ENCODE data around the gene YPEL1.
A peak's percentile ranks its signal among the peaks of the same experiment; 100 is the strongest.
"Not testable (repeated sequence)": the region's sequence is repeated elsewhere in the genome, so short reads cannot be mapped to it uniquely, and the experiment has no call there.

Gene YPEL1

GRCh38 chr22:21693999-21694341, 41.6 kb downstream of the YPEL1 start:
- no peak overlapping the region for H3K4me2 ChIP-seq
- no peaks in the 10 kb centered on the region for H4K20me1 ChIP-seq (ENCODE audit: insufficient read depth)
- H3K36me3 ChIP-seq (ENCODE audit: insufficient read depth): no peaks in the 10 kb centered on the region
- no peak overlapping the region for H3K4me3 ChIP-seq (IDR thresholded peaks at IDR 0.05; ENCODE audit: insufficient read depth, low read depth, low read length)
- no peaks in the 10 kb centered on the region for H3K27me3 ChIP-seq (ENCODE audit: insufficient read depth, low read depth)
- no peak overlapping the region for H2AFZ ChIP-seq (ENCODE audit: low read depth)
- H3K79me2 ChIP-seq (ENCODE audit: insufficient read depth, low read depth): no peaks in the 10 kb centered on the region
- no peak for TF ChIP-seq CTCF (conservative IDR thresholded peaks at IDR 0.05; ENCODE audit: low read depth, low read length)
- peaks cover 23% of the 10 kb centered on the region for H3K4me1 ChIP-seq (ENCODE audit: low read depth, poor library complexity, severe bottlenecking)
- no peak overlapping the region for H3K9ac ChIP-seq
- H3K27ac ChIP-seq: no peak overlapping the region

- Histone ChIP-seq H3K4me3 (IDR thresholded peaks at IDR 0.05; ENCODE audit: insufficient read depth, low read depth, low read length) (no peak overlapping the region), H2AFZ (ENCODE audit: low read depth) (no peak overlapping the region), H3K27me3 (ENCODE audit: insufficient read depth, low read depth) (no peaks in the 10 kb centered on the region), H3K27ac (no peak overlapping the region), H4K20me1 (ENCODE audit: insufficient read depth) (no peaks in the 10 kb centered on the region), H3K79me2 (ENCODE audit: insufficient read depth, low read depth) (no peaks in the 10 kb centered on the region), H3K9ac (no peak overlapping the region), H3K4me2 (no peak overlapping the region), H3K36me3 (ENCODE audit: insufficient read depth) (no peaks in the 10 kb centered on the region), H3K4me1 (ENCODE audit: low read depth, poor library complexity, severe bottlenecking) (peaks cover 25% of the 10 kb centered on the region)
- no peak for TF ChIP-seq CTCF (conservative IDR thresholded peaks at IDR 0.05; ENCODE audit: low read depth, low read length)
These were observed 42.1 kb downstream of the YPEL1 start for GRCh38 chr22:21693333-21693998.

- peaks cover 25% of the 10 kb centered on the region for H3K4me1 ChIP-seq (ENCODE audit: low read depth, poor library complexity, severe bottlenecking)
- H4K20me1 ChIP-seq (ENCODE audit: insufficient read depth); H3K79me2 ChIP-seq (ENCODE audit: insufficient read depth, low read depth); H2AFZ ChIP-seq (ENCODE audit: low read depth); H3K9ac ChIP-seq; H3K4me2 ChIP-seq; H3K27ac ChIP-seq; H3K36me3 ChIP-seq (ENCODE audit: insufficient read depth); H3K4me3 ChIP-seq (IDR thresholded peaks at IDR 0.05; ENCODE audit: insufficient read depth, low read depth, low read length); H3K27me3 ChIP-seq (ENCODE audit: insufficient read depth, low read depth): not testable (repeated sequence)
These were observed 42.7 kb downstream of the YPEL1 start for GRCh38 chr22:21692856-21693255.

- Histone ChIP-seq H3K79me2 (ENCODE audit: insufficient read depth, low read depth) (no peaks in the 10 kb centered on the region), H3K4me1 (ENCODE audit: low read depth, poor library complexity, severe bottlenecking) (peaks cover 25% of the 10 kb centered on the region), H3K9ac (no peak overlapping the region), H3K27me3 (ENCODE audit: insufficient read depth, low read depth) (no peaks in the 10 kb centered on the region), H3K36me3 (ENCODE audit: insufficient read depth) (no peaks in the 10 kb centered on the region), H3K27ac (no peak overlapping the region), H4K20me1 (ENCODE audit: insufficient read depth) (no peaks in the 10 kb centered on the region), H3K4me2 (no peak overlapping the region), H3K4me3 (IDR thresholded peaks at IDR 0.05; ENCODE audit: insufficient read depth, low read depth, low read length) (no peak overlapping the region), H2AFZ (ENCODE audit: low read depth) (no peak overlapping the region)
- TF ChIP-seq CTCF (conservative IDR thresholded peaks at IDR 0.05; ENCODE audit: low read depth, low read length): no peak
These were observed 43.8 kb downstream of the YPEL1 start for GRCh38 chr22:21691816-21692215.

- no peak for TF ChIP-seq CTCF (conservative IDR thresholded peaks at IDR 0.05; ENCODE audit: low read depth, low read length)
- Histone ChIP-seq H3K27ac (peak overlapping the region; percentile 14; the same call in 1 of the 2 replicates), H3K4me3 (IDR thresholded peaks at IDR 0.05; ENCODE audit: insufficient read depth, low read depth, low read length) (no peak overlapping the region), H3K9ac (no peak overlapping the region), H3K4me2 (peak overlapping the region; percentile 43), H3K27me3 (ENCODE audit: insufficient read depth, low read depth) (no peaks in the 10 kb centered on the region), H3K36me3 (ENCODE audit: insufficient read depth) (no peaks in the 10 kb centered on the region), H3K4me1 (ENCODE audit: low read depth, poor library complexity, severe bottlenecking) (peaks cover 25% of the 10 kb centered on the region), H3K79me2 (ENCODE audit: insufficient read depth, low read depth) (no peaks in the 10 kb centered on the region), H4K20me1 (ENCODE audit: insufficient read depth) (no peaks in the 10 kb centered on the region), H2AFZ (ENCODE audit: low read depth) (no peak overlapping the region)
These were observed 45.2 kb downstream of the YPEL1 start for GRCh38 chr22:21690401-21690801.

All from KMS-11 (cell line).